ENCODE results near the gene TMIE. TPM values are rescaled to one million over a fixed set of nuclear protein-coding genes. Genes with fewer than 3 reads are reported as not detected.

Gene TMIE
- total RNA-seq, 1 experiment from 2014 or later, result 1.1 TPM

GRCh38 chr3:46755646-46756045 lies 54.5 kb downstream of the TMIE start:
- no peak for ATAC-seq
- Histone ChIP-seq H3K27ac (ENCODE audit: low read length) (no peak overlapping the region), H3K4me3 (ENCODE audit: low read depth in 2 of 2, low read length in 2 of 2) (no peak overlapping the region), H3K9me3 (ENCODE audit: control insufficient read depth, insufficient read depth, low read depth, low read length) (no peaks in the 10 kb centered on the region), H3K4me1 (ENCODE audit: control insufficient read depth, insufficient read depth, low read length) (no peaks in the 10 kb centered on the region), H3K27me3 (ENCODE audit: control insufficient read depth, insufficient read depth, low read length) (no peaks in the 10 kb centered on the region), H3K36me3 (ENCODE audit: control insufficient read depth, insufficient read depth, low read length) (no peaks in the 10 kb centered on the region)
- intact Hi-C loops (cut with micrococcal nuclease; ENCODE audit: unreplicated experiment), result no loop called here
- DNase-seq (ENCODE audit: low read depth, low spot score), result no peak
- CTCF ChIA-PET, result no interaction called here
- BruUV-seq (replicated peaks), result no TSS peak
- POLR2A ChIA-PET, result no interaction called here
- in situ Hi-C loops (cut with HindIII; ENCODE audit: low pct_unique_long_range_greater_than_20kb, low sequenced_read_pairs), result no loop called here
- TF ChIP-seq REST (IDR thresholded peaks at IDR 0.05; ENCODE audit: insufficient read depth in 1 of 2, low read depth in 2 of 2, low read length in 1 of 2), result no peak
- no peak for TF ChIP-seq SIN3A (IDR thresholded peaks at IDR 0.05; ENCODE audit: borderline replicate concordance, insufficient read depth, low read depth, low read length)
- TF ChIP-seq POLR2AphosphoS5 (IDR thresholded peaks at IDR 0.05; ENCODE audit: low read depth, low read length), result no peak
- TF ChIP-seq CTCF (IDR thresholded peaks at IDR 0.05), result no peak
- no peak for TF ChIP-seq TCF7L2 (IDR thresholded peaks at IDR 0.05; ENCODE audit: low read depth, low read length)

GRCh38 chr3:46756642-46757041 lies 55.5 kb downstream of the TMIE start:
- no TSS peak for BruUV-seq (replicated peaks)
- CTCF ChIA-PET, result no interaction called here

More at GRCh38 chr3:46756642-46757041, 55.5 kb downstream of the TMIE start:
- DNase-seq (ENCODE audit: low read depth, low spot score) (no peak), ATAC-seq (no peak)
- no peaks in the 10 kb centered on the region for H3K36me3 ChIP-seq (ENCODE audit: control insufficient read depth, insufficient read depth, low read length)
- H3K9me3 ChIP-seq (ENCODE audit: control insufficient read depth, insufficient read depth, low read depth, low read length), result no peaks in the 10 kb centered on the region
- no peak for TF ChIP-seq SIN3A (IDR thresholded peaks at IDR 0.05; ENCODE audit: borderline replicate concordance, insufficient read depth, low read depth, low read length)
- TF ChIP-seq TCF7L2 (IDR thresholded peaks at IDR 0.05; ENCODE audit: low read depth, low read length), result no peak
- no peak for TF ChIP-seq REST (IDR thresholded peaks at IDR 0.05; ENCODE audit: insufficient read depth in 1 of 2, low read depth in 2 of 2, low read length in 1 of 2)
- TF ChIP-seq POLR2AphosphoS5 (IDR thresholded peaks at IDR 0.05; ENCODE audit: low read depth, low read length), result no peak
- TF ChIP-seq CTCF (IDR thresholded peaks at IDR 0.05), result no peak
- in situ Hi-C loops (cut with HindIII; ENCODE audit: low pct_unique_long_range_greater_than_20kb, low sequenced_read_pairs), result no loop called here
- H3K27ac ChIP-seq (ENCODE audit: low read length), result no peak overlapping the region
- no peak overlapping the region for H3K4me3 ChIP-seq (ENCODE audit: low read depth in 2 of 2, low read length in 2 of 2)
- POLR2A ChIA-PET, result no interaction called here
- no peaks in the 10 kb centered on the region for H3K4me1 ChIP-seq (ENCODE audit: control insufficient read depth, insufficient read depth, low read length)
- no peaks in the 10 kb centered on the region for H3K27me3 ChIP-seq (ENCODE audit: control insufficient read depth, insufficient read depth, low read length)
- intact Hi-C loops (cut with micrococcal nuclease; ENCODE audit: unreplicated experiment), result no loop called here
